Natural killer cell (primary cell): ENCODE measurements around the gene KIDINS220. TPM values are rescaled to one million over a fixed set of nuclear protein-coding genes. Genes with fewer than 3 reads are reported as not detected.

Source experiments
- ATAC-seq, 3 donors: fragments of 150-1000 bp in 2 of 3; fragments of 200-7000 bp in 1 of 3; cut with Tn5 transposase; 1 replicate in 1 of 3; 2 replicates in 2 of 3; pipeline ENCODE4 v1.10.0; 2021; ENCODE audit warnings: mild to moderate bottlenecking in 2 of 3, moderate library complexity in 2 of 3
- DNase-seq, 2 donors: peaks; one replicate each; pipeline versions ENCODE4 v3.0.0 to v3.0.0-alpha.2; 2013 to 2021; ENCODE audit warnings: mixed read lengths in 1 of 2
- H3K27ac ChIP-seq: one replicate; pipeline ENCODE4 v1.5.1; 2013; ENCODE audit warnings: mild to moderate bottlenecking, low read length
- H3K27me3 ChIP-seq: one replicate; pipeline ENCODE4 v1.6.1; 2013; ENCODE audit warnings: low read length; ENCODE audit not compliant: control insufficient read depth, insufficient read depth
- H3K36me3 ChIP-seq: one replicate; pipeline ENCODE4 v1.6.1; 2013; ENCODE audit warnings: low read length; ENCODE audit not compliant: control insufficient read depth, insufficient read depth
- H3K4me1 ChIP-seq: one replicate; pipeline ENCODE4 v1.6.1; 2013; ENCODE audit warnings: low read length; ENCODE audit not compliant: control insufficient read depth, insufficient read depth
- H3K4me3 ChIP-seq: one replicate; pipeline ENCODE4 v1.5.1; 2013; ENCODE audit warnings: low read length
- H3K9me3 ChIP-seq: one replicate; pipeline ENCODE4 v1.6.1; 2013; ENCODE audit warnings: low read length; ENCODE audit not compliant: control insufficient read depth, insufficient read depth
- H3K27ac Mint-ChIP-seq, 2 donors: one replicate each; pipeline ENCODE4 v1.8.0; 2022; ENCODE audit warnings: mild to moderate bottlenecking in 2 of 2, mixed read lengths in 2 of 2, moderate library complexity in 1 of 2
- H3K27me3 Mint-ChIP-seq, 2 donors: one replicate each; pipeline ENCODE4 v1.8.0; 2022; ENCODE audit warnings: low read depth in 2 of 2, mixed read lengths in 2 of 2
- H3K36me3 Mint-ChIP-seq: one replicate; pipeline ENCODE4 v1.8.0; 2022; ENCODE audit warnings: mixed read lengths
- H3K4me1 Mint-ChIP-seq, 2 donors: one replicate each; pipeline ENCODE4 v1.8.0; 2022; ENCODE audit warnings: mixed read lengths in 2 of 2
- H3K4me3 Mint-ChIP-seq: one replicate; pipeline ENCODE4 v1.8.0; 2022; ENCODE audit warnings: mild to moderate bottlenecking, moderate library complexity, mixed read lengths
- H3K9me3 Mint-ChIP-seq, 2 donors: one replicate each; pipeline ENCODE4 v1.8.0; 2022; ENCODE audit warnings: mixed read lengths in 2 of 2
- CTCF ChIP-seq: fragments of 200-600 bp; IDR thresholded peaks from one replicate; pipeline ENCODE4 v1.8.0; 2022; ENCODE audit warnings: antibody characterized with exemption
- WGBS: methylation state at CpG from one replicate; pipeline ENCODE4 v1.1.7; 2013; ENCODE audit warnings: missing lambda C conversion rate; ENCODE audit not compliant: insufficient coverage; 5-methylcytosine and 5-hydroxymethylcytosine counted together
- intact Hi-C: fragments of 100-400 bp; cut with micrococcal nuclease; formaldehyde crosslinking; loops from one replicate; pipeline ENCODE4 v1.14.2; 2022
- total RNA-seq, 4 donors: library from RNA; stranded (reverse); fragments of 120-200 nt in 1 of 4; gene quantifications; one replicate each; pipeline versions ENCODE4 v1.2.3 to v1.2.4, GENCODE V29; 2013 to 2022

The KIDINS220 gene
- total RNA-seq, 3 donors from 2014 or later (not counting 1 experiment from before 2014, with no cell fraction given) = 54.1 to 84.2 (median 71.5) TPM

- no peak for TF ChIP-seq CTCF
- Mint-ChIP-seq H3K27ac (no peak overlapping the region), H3K9me3 (no peaks in the 10 kb centered on the region), H3K27me3 (peaks cover 12 to 19% of the 10 kb centered on the region in 2 donors), H3K4me1 (no peaks in the 10 kb centered on the region), H3K36me3 (no peaks in the 10 kb centered on the region), H3K4me3 (no peak overlapping the region)
- H3K36me3 ChIP-seq = no peaks in the 10 kb centered on the region
- ATAC-seq (no peak), DNase-seq (no peak)
- intact Hi-C loops = no loop called here
- no peak overlapping the region for H3K27ac ChIP-seq
- no peaks in the 10 kb centered on the region for H3K4me1 ChIP-seq
- H3K27me3 ChIP-seq = no peaks in the 10 kb centered on the region
- no peaks in the 10 kb centered on the region for H3K9me3 ChIP-seq
- H3K4me3 ChIP-seq = no peak overlapping the region
- WGBS = 95% methylated on average over 8 of the region's 8 CpGs
Observed at GRCh38 chr2:8850845-8851487, 13.6 kb upstream of the KIDINS220 start.

- H3K27me3 Mint-ChIP-seq = peaks cover 14 to 26% of the 10 kb centered on the region in 2 donors
Observed at GRCh38 chr2:8849327-8849726, 11.9 kb upstream of the KIDINS220 start.

GRCh38 chr2:8848328-8849100, 11.1 kb upstream of the KIDINS220 start:
- Histone ChIP-seq H3K4me1 (no peaks in the 10 kb centered on the region), H3K4me3 (no peak overlapping the region), H3K9me3 (no peaks in the 10 kb centered on the region), H3K36me3 (no peaks in the 10 kb centered on the region), H3K27me3 (peaks cover 3% of the 10 kb centered on the region), H3K27ac (no peak overlapping the region)
- no peak for DNase-seq
- Mint-ChIP-seq H3K4me3 (no peak overlapping the region), H3K27me3 (peaks cover 14 to 30% of the 10 kb centered on the region in 2 donors), H3K36me3 (no peaks in the 10 kb centered on the region), H3K4me1 (no peaks in the 10 kb centered on the region), H3K9me3 (no peaks in the 10 kb centered on the region), H3K27ac (no peak overlapping the region)
- 87% methylated on average over 4 of the region's 7 CpGs for WGBS
- no peak for ATAC-seq
- TF ChIP-seq CTCF = no peak
- intact Hi-C loops = no loop called here

More at GRCh38 chr2:8849327-8849726, 11.9 kb upstream of the KIDINS220 start:
- H3K4me1 ChIP-seq = no peaks in the 10 kb centered on the region
- DNase-seq (no peak), ATAC-seq (peak in 1 of 3 donors; percentile 47)
- Mint-ChIP-seq H3K9me3 (no peaks in the 10 kb centered on the region), H3K36me3 (no peaks in the 10 kb centered on the region), H3K4me3 (no peak overlapping the region), H3K27ac (no peak overlapping the region), H3K4me1 (no peaks in the 10 kb centered on the region)
- 29% methylated on average over 4 of the region's 4 CpGs for WGBS
- no peaks in the 10 kb centered on the region for H3K9me3 ChIP-seq
- intact Hi-C loops = no loop called here
- no peak overlapping the region for H3K4me3 ChIP-seq
- H3K36me3 ChIP-seq = no peaks in the 10 kb centered on the region
- H3K27me3 ChIP-seq = peaks cover 3% of the 10 kb centered on the region
- TF ChIP-seq CTCF = no peak
- no peak overlapping the region for H3K27ac ChIP-seq
